Measurements from ENCODE around the gene NUMB. TPM values are rescaled to one million over a fixed set of nuclear protein-coding genes. Genes with fewer than 3 reads are reported as not detected.

NUMB gene
- total RNA-seq, 1 experiment from 2014 or later, result 46.5 TPM

DNA sequence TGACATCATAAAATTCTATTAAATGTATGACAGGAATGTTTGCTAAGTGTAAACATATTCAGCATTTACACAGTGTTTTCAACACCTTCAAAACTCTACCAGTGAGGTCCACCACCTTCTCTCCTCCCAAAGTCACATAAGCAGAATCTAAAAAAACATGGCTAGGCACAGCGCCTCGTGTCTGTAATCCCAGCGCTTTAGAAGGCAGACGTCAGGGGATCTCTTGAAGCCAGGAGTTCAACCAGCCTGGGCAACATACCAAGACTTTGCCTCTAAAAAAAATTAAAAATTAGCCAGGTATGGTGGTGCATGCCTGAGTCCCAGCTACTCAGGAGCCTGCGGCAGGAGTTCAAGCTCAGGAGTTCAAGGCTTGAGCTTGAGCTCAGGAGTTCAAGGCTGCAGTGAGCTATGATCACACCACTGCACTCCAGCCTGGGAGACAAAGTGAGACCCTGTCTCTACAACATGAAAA is 30.0 kb downstream of the NUMB start:
- no peak overlapping the region for H2AFZ ChIP-seq (ENCODE audit: low read length)
- no peak overlapping the region for H3K18ac ChIP-seq (ENCODE audit: insufficient read length, low read depth, low read length)
- H3T11ph ChIP-seq (ENCODE audit: low read length), result no peak overlapping the region
- H2BK12ac ChIP-seq (ENCODE audit: insufficient read length, low read depth, low read length), result no peak overlapping the region
- H2BK5ac ChIP-seq (ENCODE audit: insufficient read length, low read length), result no peak overlapping the region
- H3K4me1 ChIP-seq (ENCODE audit: insufficient read depth, low read length), result no peaks in the 10 kb centered on the region
- H2BK120ac ChIP-seq (ENCODE audit: low read depth, low read length, poor library complexity, severe bottlenecking), result no peak overlapping the region
- no peak overlapping the region for H3K14ac ChIP-seq (ENCODE audit: insufficient read depth, low read length)
- H2BK20ac ChIP-seq (ENCODE audit: low read depth, low read length, poor library complexity, severe bottlenecking), result no peak overlapping the region
- H3K4me1 Mint-ChIP-seq, result no peaks in the 10 kb centered on the region
- no peak overlapping the region for H3K4ac ChIP-seq (ENCODE audit: low read depth, low read length)
- no peak overlapping the region for H4K5ac ChIP-seq (ENCODE audit: insufficient read length, low read depth, low read length)
- H3K27ac ChIP-seq (ENCODE audit: insufficient read length, low read depth, low read length), result no peak overlapping the region
- TF ChIP-seq CTCF (conservative IDR thresholded peaks at IDR 0.05), result no peak
- no peak overlapping the region for H4K8ac ChIP-seq (replicated peaks; ENCODE audit: insufficient read length, low read depth, low read length)
- no peak overlapping the region for H3K23ac ChIP-seq (ENCODE audit: insufficient read length, low read depth, low read length)
- no peak overlapping the region for H3K4me3 Mint-ChIP-seq
- H4K91ac ChIP-seq (ENCODE audit: insufficient read length, low read depth, low read length), result no peak overlapping the region
- H3K9me3 ChIP-seq (ENCODE audit: control insufficient read depth, low read depth, low read length), result no peaks in the 10 kb centered on the region
- no CpG with 5 or more reads among the region's 5 CpGs for WGBS (ENCODE audit: extremely low coverage, insufficient read length, low lambda C conversion rate)
- H3K79me1 ChIP-seq (ENCODE audit: insufficient read depth, low read depth, low read length, poor library complexity, severe bottlenecking), result peaks cover 2% of the 10 kb centered on the region
- H4K20me1 ChIP-seq (ENCODE audit: control insufficient read depth, insufficient read depth, insufficient read length), result no peaks in the 10 kb centered on the region
- H3K56ac ChIP-seq (ENCODE audit: insufficient read length, low read depth, low read length), result no peak overlapping the region
- no peaks in the 10 kb centered on the region; a peak in 1 of 7 replicates for H3K36me3 Mint-ChIP-seq (ENCODE audit: insufficient read depth in 1 of 3, low read depth in 3 of 3)
- no peak for DNase-seq
- H3K27me3 ChIP-seq (ENCODE audit: insufficient read depth, low read length), result no peaks in the 10 kb centered on the region
- no peak overlapping the region for H2AK5ac ChIP-seq (ENCODE audit: insufficient read length, low read length)
- H3K9ac ChIP-seq (ENCODE audit: extremely low read depth, insufficient read length, low read length), result no peak overlapping the region
- no peaks in the 10 kb centered on the region for H3K27me3 Mint-ChIP-seq (ENCODE audit: low read depth)
- peak overlapping the region; percentile 10 to 41 (median 32); a peak in 4 of 7 replicates for H3K27ac Mint-ChIP-seq
- H3K9me3 Mint-ChIP-seq, result no peaks in the 10 kb centered on the region
- no peak overlapping the region for H2BK15ac ChIP-seq (ENCODE audit: low read depth, low read length)
- no peaks in the 10 kb centered on the region; the same call in 1 of the 2 replicates for H3K79me2 ChIP-seq (ENCODE audit: insufficient read depth, low read length)
- no peak overlapping the region for H3K4me2 ChIP-seq (ENCODE audit: insufficient read depth, insufficient read length, low read length)
- no peaks in the 10 kb centered on the region for H3K23me2 ChIP-seq (ENCODE audit: insufficient read length, low read depth, low read length, poor library complexity, severe bottlenecking)
